Measurements from ENCODE around the gene EAPP. TPM values are rescaled to one million over a fixed set of nuclear protein-coding genes. Genes with fewer than 3 reads are reported as not detected.

Gene EAPP
- total RNA-seq: 31.1 and 37.9 TPM in 2 replicates

GRCh38 chr14:34539407-34540180 is at the start of gene EAPP:
TSS of gene EAPP (minus strand) at chr14:34539701. CDS start at chr14:34539628, 73 bp downstream.

Small RNAs within 50 kb of the gene (small RNA-seq; reads per million reads assigned to genes)
- gene RNU1-27P (ENCODE audit: low replicate concordance): not detected
- gene RNU1-28P (ENCODE audit: low replicate concordance): not detected

Other genes starting within 250 kb of the EAPP start
- gene SPTSSA, start 77.5 kb downstream of the EAPP start, total RNA-seq: 8.3 and 13.9 TPM in 2 replicates
- gene SNX6, start 90.4 kb upstream of the EAPP start, total RNA-seq: 142 and 165 TPM in 2 replicates
- gene CFL2, start 174.9 kb upstream of the EAPP start, total RNA-seq: 82.7 and 118 TPM in 2 replicates